Sigmoid colon (tissue), 4 donors: Measurements from ENCODE around the gene LIN52.

ENCODE experiments used
- POLR2A ChIP-seq, 2 donors: fragments of 450-650 bp; IDR thresholded peaks; one replicate each; pipeline ENCODE4 v1.6.1; 2016; ENCODE audit warnings: antibody characterized with exemption in 2 of 2, mild to moderate bottlenecking in 2 of 2, moderate library complexity in 2 of 2
- POLR2AphosphoS5 ChIP-seq, 4 donors: sonication (generic); formaldehyde crosslinking; IDR thresholded peaks; one replicate each; pipeline ENCODE4 v1.6.1; 2017; ENCODE audit warnings: antibody characterized with exemption in 4 of 4
- TF ChIP-seq, protein P1 (sequence below), 4 experiments: fragments of 450-650 bp in 3 of 4; fragments of 200-600 bp in 1 of 4; IDR thresholded peaks; one replicate each; pipeline ENCODE4 v1.5.1; 2016 to 2019; ENCODE audit warnings: antibody characterized with exemption in 4 of 4, mild to moderate bottlenecking in 3 of 4, moderate library complexity in 2 of 4

GRCh38 chr14:74084277-74085046, at the start of gene LIN52, which contains the start of gene ALDH6A1:
- TF ChIP-seq, protein P1, sequence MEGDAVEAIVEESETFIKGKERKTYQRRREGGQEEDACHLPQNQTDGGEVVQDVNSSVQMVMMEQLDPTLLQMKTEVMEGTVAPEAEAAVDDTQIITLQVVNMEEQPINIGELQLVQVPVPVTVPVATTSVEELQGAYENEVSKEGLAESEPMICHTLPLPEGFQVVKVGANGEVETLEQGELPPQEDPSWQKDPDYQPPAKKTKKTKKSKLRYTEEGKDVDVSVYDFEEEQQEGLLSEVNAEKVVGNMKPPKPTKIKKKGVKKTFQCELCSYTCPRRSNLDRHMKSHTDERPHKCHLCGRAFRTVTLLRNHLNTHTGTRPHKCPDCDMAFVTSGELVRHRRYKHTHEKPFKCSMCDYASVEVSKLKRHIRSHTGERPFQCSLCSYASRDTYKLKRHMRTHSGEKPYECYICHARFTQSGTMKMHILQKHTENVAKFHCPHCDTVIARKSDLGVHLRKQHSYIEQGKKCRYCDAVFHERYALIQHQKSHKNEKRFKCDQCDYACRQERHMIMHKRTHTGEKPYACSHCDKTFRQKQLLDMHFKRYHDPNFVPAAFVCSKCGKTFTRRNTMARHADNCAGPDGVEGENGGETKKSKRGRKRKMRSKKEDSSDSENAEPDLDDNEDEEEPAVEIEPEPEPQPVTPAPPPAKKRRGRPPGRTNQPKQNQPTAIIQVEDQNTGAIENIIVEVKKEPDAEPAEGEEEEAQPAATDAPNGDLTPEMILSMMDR (IDR thresholded peaks at IDR 0.05): no peak
- TF ChIP-seq POLR2AphosphoS5 (IDR thresholded peaks at IDR 0.05) (peak; percentile 95 to 98 (median 96)), POLR2A (IDR thresholded peaks at IDR 0.05) (peak; percentile 87 to 94)
